Measurements from ENCODE around the gene TUBGCP6. TPM values are rescaled to one million over a fixed set of nuclear protein-coding genes. Genes with fewer than 3 reads are reported as not detected.

Gene TUBGCP6
- total and polyA plus RNA-seq, 2 donors (not counting 3 experiments of a cell fraction or from before 2014, with no cell fraction given): 33.1 to 45.3 TPM

GRCh38 chr22:50216055-50216683 lies 28.7 kb downstream of the TUBGCP6 start:
- H3K27me3 ChIP-seq (ENCODE audit: control insufficient read depth in 2 of 2, insufficient read depth in 2 of 2, low read length in 2 of 2): no peaks in the 10 kb centered on the region
- H4K20me1 ChIP-seq (replicated peaks; ENCODE audit: control insufficient read depth, extremely low read depth, insufficient read depth, low read length): no peaks in the 10 kb centered on the region
- H3K4me3 ChIP-seq (replicated peaks in 1 of 3; ENCODE audit: insufficient read depth in 1 of 3, low read depth in 1 of 3, low read length in 3 of 3): no peak overlapping the region
- FAIRE-seq: no peak
- H3K9me1 ChIP-seq (replicated peaks; ENCODE audit: control insufficient read depth, extremely low read depth, insufficient read depth, low read length): no peaks in the 10 kb centered on the region
- H3K27ac ChIP-seq (ENCODE audit: insufficient read depth, low read depth, low read length): no peak overlapping the region
- intact Hi-C loops (cut with micrococcal nuclease) (no loop called here), dilution Hi-C loops (cut with MboI; ENCODE audit: extremely low pct_ligation_motif_present, low sequenced_read_pairs) (no loop called here)
- H3K36me3 ChIP-seq (ENCODE audit: control insufficient read depth in 2 of 2, extremely low read depth in 1 of 2, insufficient read depth in 2 of 2, low read length in 2 of 2): peaks cover 28 to 55% of the 10 kb centered on the region in 2 experiments
- POLR2A ChIA-PET: interaction anchor here (0.7 kb wide), 1 partner anchor 446 kb away, joined by 9 read pairs; no protein-coding TSS in a partner anchor
- H3K4me1 ChIP-seq (ENCODE audit: control insufficient read depth, extremely low read depth, insufficient read depth, low read length): no peaks in the 10 kb centered on the region
- CTCF ChIA-PET: interaction anchor here (2.1 kb wide), 1 partner anchor 9 kb away, joined by 5 read pairs; no protein-coding TSS in a partner anchor
- DNase-seq (ENCODE audit: low read depth, low spot score): no peak
- H3K4me2 ChIP-seq (ENCODE audit: insufficient read depth, low read length): no peak overlapping the region
- no peaks in the 10 kb centered on the region for H3K9me3 ChIP-seq (replicated peaks; ENCODE audit: control insufficient read depth, insufficient read depth, low read length)
- TF ChIP-seq GATA2 (IDR thresholded peaks at IDR 0.05; ENCODE audit: insufficient read depth, insufficient read length, low read depth, low read length) (no peak), CTCF (IDR thresholded peaks at IDR 0.05; ENCODE audit: extremely low read depth in 1 of 2, insufficient read depth in 1 of 2, low read depth in 1 of 2, low read length in 2 of 2) (no peak), POLR2A (IDR thresholded peaks at IDR 0.05; ENCODE audit: low read depth, low read length) (no peak), MYC (IDR thresholded peaks at IDR 0.05; ENCODE audit: low read depth, low read length) (no peak), MAX (IDR thresholded peaks at IDR 0.05; ENCODE audit: insufficient read depth, insufficient read length) (no peak), EZH2 (IDR thresholded peaks at IDR 0.05; ENCODE audit: borderline replicate concordance, low read depth, low read length, severe bottlenecking) (no peak), FOS (IDR thresholded peaks at IDR 0.05; ENCODE audit: borderline replicate concordance, insufficient read depth, low read length) (no peak), JUN (IDR thresholded peaks at IDR 0.05; ENCODE audit: borderline replicate concordance, insufficient read depth, insufficient read length, low read depth) (no peak), POLR2AphosphoS5 (IDR thresholded peaks at IDR 0.05; ENCODE audit: insufficient read depth, low read depth, low read length) (no peak)
- BruUV-seq (replicated peaks): no TSS peak
- H3K79me2 ChIP-seq (ENCODE audit: control insufficient read depth, insufficient read depth, low read length): peaks cover 21% of the 10 kb centered on the region
- no peak overlapping the region for H3K9ac ChIP-seq (replicated peaks; ENCODE audit: extremely low read depth, insufficient read depth, low read length)
- no peak overlapping the region for H2AFZ ChIP-seq (ENCODE audit: low read depth, low read length)

All from endothelial cell of umbilical vein (primary cell).